HG03139 (cell line): ENCODE measurements around the gene WIPF1.
A peak's percentile ranks its signal among the peaks of the same experiment; 100 is the strongest.
"Not testable (repeated sequence)": the region's sequence is repeated elsewhere in the genome, so short reads cannot be mapped to it uniquely, and the experiment has no call there.

ENCODE experiments used
- ATAC-seq: cut with Tn5 transposase; IDR thresholded peaks from one replicate; pipeline ENCODE4 v1.9.1; 2021; ENCODE audit not compliant: unreplicated experiment

The WIPF1 gene

GRCh38 chr2:174573621-174574081 lies 24.0 kb downstream of the WIPF1 start:
- no peak for ATAC-seq

GRCh38 chr2:174572556-174572955 lies 25.0 kb downstream of the WIPF1 start:
- no peak for ATAC-seq

- no peak for ATAC-seq
Observed at GRCh38 chr2:174571669-174572323, 25.8 kb downstream of the WIPF1 start.

DNA sequence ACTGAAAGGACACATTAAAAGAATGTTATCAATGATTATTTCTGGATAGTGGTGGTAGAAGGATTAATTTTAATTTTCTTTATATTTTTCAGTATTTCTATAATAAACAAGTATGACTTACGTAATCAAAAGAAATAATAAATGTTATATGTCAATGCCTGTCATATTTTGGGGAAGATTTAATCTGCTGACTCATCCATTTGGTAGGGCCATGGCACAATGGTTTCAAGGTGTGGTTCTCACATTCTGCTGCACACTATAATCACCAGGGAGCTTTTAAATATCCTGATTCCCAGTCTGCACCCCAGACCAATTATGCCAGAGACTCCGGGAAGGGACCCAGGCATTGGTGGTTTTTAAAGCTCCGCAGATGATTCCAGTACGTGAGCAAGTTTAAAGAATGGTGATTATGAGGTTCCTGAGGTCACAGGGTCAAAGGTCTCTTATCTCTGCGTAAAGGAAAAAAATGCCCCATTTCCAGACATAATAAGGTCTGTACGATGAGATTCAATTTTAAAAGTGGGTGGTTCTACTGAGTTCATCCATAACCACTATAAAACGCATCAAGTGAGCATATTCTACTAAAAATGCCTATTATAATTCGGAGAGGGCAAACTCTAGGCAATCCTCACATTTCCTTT lies 27.2 kb downstream of the WIPF1 start:
- ATAC-seq, result no peak

- ATAC-seq, result no peak
Observed at GRCh38 chr2:174569678-174570077, 27.9 kb downstream of the WIPF1 start.

- ATAC-seq, result no peak
Observed at GRCh38 chr2:174568425-174568824, 29.2 kb downstream of the WIPF1 start.

DNA sequence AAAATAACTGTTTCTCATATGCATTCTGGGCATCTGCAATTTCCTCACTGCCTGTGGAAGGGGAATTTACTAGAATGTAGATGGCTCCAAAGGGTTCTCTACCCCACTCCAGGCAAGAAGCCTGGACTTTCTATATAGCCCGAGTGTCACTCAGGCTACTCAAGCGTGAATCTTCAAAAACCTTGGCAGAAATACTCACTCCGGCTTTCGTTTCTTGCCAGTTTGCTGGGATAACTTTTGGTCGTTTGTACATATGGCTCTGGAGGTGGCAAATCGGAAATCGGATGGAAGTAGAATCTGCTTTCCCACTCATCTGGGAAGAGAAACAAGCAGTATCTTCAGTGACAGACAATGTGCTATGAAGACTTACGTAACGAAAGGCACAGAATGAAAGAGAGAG lies 30.7 kb downstream of the WIPF1 start:
- no peak for ATAC-seq

- no peak for ATAC-seq
Observed at GRCh38 chr2:174563530-174564282, 33.9 kb downstream of the WIPF1 start.

DNA sequence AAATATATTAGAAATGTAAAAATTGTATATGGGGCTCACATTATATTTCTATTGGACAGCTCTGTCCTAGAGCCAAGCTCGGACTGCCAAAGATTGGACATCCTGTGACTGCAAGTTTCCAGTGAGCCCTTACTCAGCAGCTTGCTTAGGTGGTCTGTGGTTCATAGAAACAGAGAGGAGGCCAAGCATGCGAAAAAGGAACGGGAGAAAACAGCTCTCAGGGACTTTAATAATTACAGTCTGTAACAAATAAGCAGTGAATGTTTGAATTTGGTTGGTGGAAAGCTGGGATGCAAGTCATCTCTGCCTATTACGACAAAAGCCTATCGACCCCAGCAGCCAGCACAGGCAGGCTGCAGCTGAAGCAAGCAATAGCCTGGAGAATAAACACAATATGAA lies 35.6 kb downstream of the WIPF1 start:
- no peak for ATAC-seq

DNA sequence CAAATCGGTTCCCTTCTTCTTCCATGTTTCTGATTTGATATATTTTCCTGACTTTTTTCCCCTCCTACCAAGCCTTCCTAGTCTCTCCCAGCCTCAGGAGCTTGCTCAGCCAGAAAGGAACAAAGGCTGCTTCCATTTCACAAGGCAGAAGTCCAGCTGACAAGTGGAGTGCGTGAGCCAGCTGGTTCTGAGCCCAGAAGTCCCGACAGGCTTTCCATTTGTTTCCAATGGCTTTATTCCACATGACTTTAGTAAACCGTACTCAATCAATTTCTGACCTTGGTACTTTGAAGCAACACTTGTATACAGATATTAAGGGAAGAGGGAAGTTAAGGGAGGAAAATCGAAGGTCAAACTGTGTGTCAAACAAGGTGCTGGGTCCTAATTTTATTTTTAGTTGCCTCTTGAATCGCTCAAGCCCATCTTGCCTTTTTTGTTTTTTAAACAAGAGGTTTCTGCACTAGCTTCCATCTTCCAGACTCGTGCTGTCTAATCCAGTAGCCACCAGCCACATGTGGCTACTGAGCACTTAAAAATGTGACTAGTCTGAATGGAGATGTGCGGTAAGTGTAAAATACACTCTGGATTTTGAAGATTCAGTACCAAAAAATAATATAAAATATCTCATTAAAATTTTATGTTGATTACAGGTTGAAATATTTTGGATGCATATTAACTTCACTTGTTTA lies 36.2 kb downstream of the WIPF1 start:
- no peak for ATAC-seq

DNA sequence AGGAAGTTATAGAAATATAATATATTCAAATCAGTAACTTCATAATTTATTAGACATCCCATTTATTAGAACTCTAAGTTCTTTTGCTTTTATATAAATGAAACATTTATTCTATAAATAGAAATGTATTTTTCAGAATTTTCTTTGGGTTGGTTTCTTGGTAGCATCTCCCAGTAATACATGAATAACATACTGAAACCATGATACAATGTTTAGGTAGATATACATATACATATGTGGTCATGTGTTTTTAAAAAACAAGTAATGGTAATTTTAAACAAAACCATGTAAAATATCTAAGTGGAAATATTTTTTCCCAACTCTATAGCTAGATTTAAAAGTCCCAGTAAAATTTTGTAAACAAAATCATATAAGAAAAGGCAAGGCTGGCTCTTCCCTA lies 36.9 kb downstream of the WIPF1 start:
- ATAC-seq, result no peak

GRCh38 chr2:174555998-174556397 lies 41.6 kb downstream of the WIPF1 start:
- no peak for ATAC-seq

- no peak for ATAC-seq
Observed at GRCh38 chr2:174554529-174555150, 43.0 kb downstream of the WIPF1 start.

DNA sequence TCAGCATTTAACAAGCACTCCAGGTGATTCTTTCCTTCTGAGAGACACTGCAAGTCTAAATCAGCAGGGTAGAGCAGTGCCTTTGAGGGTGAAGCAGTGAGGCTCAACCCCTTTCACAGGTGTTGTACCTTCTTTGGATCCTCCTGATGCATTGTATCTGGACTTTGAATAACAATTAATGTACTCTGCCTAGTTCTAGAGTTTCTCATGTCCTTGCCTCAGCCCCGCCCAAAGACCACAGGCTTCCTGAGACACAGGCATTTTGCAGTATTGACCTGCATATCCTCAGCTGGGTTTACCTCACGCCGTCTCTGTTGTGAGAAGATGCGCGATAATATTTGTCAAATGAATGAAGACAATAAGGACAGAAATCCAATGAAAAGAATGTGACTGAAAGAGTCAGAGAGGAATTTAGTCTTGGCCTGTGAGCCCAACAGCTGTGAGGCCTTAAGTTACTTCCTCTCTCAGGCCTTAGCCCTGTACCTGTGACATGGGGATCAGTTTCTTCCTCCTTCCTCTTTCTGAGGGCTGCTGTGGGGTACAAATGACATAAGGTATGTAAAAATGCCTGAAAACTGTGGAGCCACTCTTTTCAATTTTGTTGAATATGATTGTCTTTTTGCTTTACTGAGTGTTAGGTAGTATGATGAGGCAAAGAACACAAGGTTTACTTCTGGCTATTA lies 43.7 kb downstream of the WIPF1 start:
- ATAC-seq, result peak; percentile 48

DNA sequence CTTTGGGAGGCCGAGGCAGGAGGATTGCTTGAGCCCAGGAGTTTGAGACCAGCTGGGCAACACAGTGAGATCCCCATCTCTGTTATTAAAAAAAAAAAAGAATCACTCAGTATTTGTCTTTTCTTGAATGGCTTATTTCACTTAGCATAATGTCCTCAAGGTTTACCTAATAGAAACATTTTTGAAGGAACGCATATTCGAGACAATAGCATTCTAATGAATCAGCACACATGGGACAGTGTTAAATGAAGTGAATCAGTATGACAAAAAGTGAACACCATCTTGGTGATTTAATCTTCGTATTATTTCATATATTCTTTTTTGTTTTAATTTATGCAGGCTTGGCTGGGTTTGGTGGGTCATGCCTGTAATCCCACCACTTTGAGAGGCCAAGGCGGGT lies 44.7 kb downstream of the WIPF1 start:
- ATAC-seq, result no peak

GRCh38 chr2:174551697-174552096 lies 45.9 kb downstream of the WIPF1 start:
- no peak for ATAC-seq

GRCh38 chr2:174548646-174549045 lies 49.0 kb downstream of the WIPF1 start:
- not testable (repeated sequence) for ATAC-seq

GRCh38 chr2:174548021-174548420 lies 49.6 kb downstream of the WIPF1 start:
- ATAC-seq, result not testable (repeated sequence)

GRCh38 chr2:174546519-174547506 lies 50.8 kb downstream of the WIPF1 start:
- ATAC-seq, result no peak
